GM18861 (cell line): ENCODE results near the gene LRMDA.

ENCODE experiments used
- ATAC-seq: cut with Tn5 transposase; IDR thresholded peaks from one replicate; pipeline ENCODE4 v1.9.1; 2021; ENCODE audit not compliant: unreplicated experiment

LRMDA gene

GRCh38 chr10:76548716-76549115 is 1117.3 kb downstream of the LRMDA start:
- ATAC-seq, result no peak

GRCh38 chr10:76549171-76549570 is 1117.7 kb downstream of the LRMDA start:
- ATAC-seq, result no peak

DNA sequence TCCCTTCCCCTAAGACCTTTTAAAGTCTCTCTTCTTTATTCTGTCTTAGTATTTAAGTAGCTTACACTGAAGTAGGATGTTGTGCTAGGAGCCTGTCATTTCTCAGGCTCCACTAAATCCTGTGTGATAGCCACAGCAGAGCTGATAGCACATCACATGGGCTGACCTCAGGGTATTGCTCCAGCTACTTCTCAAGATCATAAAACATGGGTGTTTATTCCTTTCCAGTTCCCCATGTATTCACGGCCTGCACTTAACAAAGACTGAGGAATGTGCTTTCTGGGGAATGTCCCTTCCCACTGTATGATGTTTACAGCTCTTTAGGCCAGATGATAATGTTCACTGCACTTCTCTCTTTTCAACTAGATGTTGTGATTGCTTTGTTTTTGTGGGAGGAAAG is 1119.4 kb downstream of the LRMDA start:
- ATAC-seq, result no peak

DNA sequence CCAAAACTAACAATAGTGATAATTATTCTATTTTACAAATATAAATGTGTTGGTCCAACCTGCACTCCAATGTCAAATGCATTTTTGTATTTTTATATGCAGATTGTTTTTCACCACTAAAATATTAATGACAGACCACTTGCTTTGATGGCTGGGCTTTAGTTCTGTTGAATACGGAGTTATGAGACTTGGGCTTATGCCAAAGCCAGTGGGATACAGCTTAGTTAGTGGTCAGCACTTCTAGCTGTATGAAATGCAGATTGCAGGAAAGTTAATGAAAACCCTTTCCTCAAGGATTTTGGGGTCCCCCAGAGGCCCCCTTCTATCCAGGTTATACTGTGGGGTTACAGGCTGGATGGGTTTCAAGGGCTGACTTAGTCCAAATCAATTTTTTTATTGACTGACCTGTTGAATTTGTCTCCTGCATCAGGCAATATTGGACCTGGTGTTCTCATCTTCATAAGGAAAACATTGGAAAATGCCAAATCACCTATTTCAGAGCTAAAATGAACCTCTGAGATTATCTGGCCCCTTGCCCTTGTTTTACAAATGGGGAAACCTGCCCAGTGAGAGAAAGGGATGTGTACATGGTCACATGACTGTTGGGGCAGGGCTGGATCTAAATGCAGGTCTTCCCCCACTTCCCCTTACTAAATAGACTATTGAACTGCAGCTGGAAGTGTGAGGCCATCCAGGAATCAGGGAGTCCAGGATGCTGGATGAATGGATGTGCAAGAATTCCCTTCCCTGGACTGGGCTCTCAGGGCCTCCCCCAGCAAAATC is 1120.9 kb downstream of the LRMDA start:
- ATAC-seq, result no peak

GRCh38 chr10:76553263-76554032 is 1122.0 kb downstream of the LRMDA start:
- ATAC-seq, result no peak

DNA sequence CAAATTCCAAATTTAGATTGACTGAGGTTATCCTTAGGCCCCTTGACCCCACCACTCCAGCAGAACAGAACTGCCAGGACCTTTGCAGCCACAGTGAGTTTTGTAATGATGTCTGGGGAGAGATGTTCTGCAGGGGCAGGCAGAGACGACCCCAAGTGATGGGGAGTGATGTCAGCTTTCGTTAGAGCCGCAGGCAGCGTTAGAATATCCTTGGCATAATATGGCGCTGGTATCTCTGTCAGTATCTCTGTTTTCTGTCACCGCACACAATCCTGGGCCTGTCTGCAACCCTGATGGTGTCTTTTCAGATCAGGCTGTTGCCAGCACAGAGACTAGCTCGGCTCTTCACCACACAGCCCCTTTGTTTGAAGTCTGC is 1122.6 kb downstream of the LRMDA start:
- no peak for ATAC-seq

GRCh38 chr10:76554478-76554877 is 1123.1 kb downstream of the LRMDA start:
- no peak for ATAC-seq

DNA sequence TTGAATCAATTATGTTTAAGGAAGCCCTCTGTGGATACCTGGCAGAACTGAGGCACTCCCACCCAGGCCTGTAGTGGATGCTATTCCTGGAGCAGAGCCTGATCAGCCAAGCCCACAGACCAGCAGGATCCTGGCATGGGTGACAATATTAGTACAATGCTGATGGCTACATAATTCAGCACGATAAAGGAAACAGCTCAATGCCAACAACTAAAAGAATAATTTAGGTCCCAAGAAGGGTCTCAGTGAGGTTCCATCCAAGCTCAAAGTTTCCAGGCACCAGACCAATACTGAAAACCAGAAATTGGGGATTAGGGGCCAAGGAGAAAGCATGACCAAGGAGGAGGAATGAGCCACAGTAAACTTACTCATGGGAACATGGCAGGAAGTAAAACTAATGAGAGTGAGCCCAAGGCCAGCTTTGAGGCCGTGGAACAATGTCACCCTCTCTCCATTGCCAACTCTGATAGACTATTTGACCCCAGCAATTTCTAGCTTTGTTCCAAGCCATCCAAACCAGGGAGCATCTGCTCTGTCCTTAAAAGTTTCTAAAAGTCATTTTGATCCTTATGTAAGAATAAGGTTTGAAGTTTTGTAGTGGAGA is 1123.7 kb downstream of the LRMDA start:
- no peak for ATAC-seq

DNA sequence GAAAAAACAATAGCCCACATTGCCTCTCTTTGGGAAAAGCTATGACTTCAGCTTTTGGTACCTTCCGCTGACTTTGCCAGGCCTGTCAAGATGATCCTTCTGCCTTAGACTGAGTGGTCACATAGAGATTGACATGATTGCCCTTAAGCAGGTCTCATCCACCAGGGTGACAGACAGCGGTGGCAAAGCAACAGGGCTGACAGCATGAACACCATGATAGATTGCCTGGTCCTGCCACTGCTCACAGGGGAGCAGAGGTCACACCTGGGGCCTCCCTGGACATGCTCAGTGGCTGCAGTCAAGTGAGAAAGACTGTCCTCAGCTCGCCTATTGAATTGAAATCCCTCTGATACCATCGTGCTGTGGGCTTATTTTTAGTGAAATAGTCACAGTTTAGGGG is 1125.9 kb downstream of the LRMDA start:
- ATAC-seq, result no peak

GRCh38 chr10:76558586-76558985 is 1127.2 kb downstream of the LRMDA start:
- no peak for ATAC-seq

- no peak for ATAC-seq
These were observed 1127.8 kb downstream of the LRMDA start for GRCh38 chr10:76558996-76559891.

DNA sequence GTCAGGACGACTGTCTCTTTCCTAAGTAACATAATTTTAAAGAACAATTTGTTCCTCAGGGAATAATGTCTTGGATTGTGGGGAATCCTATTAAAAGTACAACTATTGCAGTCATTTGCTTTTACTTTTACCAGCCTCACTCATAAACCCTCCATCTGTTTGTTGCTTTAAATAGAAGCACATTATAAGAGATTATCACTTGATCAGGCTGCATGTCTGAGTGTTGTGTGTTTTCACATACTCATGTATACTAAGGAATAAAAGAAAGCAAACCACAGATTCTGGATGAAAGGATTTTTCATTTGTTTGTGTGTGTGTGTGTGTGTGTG is 1128.4 kb downstream of the LRMDA start:
- no peak for ATAC-seq

DNA sequence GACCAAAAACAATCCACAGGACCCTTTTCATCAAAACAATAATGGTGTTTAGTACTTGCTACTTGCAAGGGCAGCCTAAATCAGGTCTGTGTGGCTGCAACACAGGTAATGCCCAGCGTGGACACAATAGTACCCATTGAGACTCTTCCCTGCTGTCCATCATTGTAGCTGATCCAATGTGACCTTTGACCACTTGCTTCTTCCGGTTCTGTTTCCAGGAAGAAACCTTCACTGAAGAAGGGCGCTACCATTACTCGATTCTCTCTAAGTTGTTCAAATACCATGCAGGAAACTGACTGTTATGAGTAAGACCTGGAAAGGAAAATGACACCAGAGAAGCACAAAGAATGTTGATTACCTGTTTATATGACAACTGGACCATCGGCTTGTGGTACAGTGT is 1128.9 kb downstream of the LRMDA start:
- ATAC-seq, result no peak

- no peak for ATAC-seq
These were observed 1131.9 kb downstream of the LRMDA start for GRCh38 chr10:76563286-76563685.

DNA sequence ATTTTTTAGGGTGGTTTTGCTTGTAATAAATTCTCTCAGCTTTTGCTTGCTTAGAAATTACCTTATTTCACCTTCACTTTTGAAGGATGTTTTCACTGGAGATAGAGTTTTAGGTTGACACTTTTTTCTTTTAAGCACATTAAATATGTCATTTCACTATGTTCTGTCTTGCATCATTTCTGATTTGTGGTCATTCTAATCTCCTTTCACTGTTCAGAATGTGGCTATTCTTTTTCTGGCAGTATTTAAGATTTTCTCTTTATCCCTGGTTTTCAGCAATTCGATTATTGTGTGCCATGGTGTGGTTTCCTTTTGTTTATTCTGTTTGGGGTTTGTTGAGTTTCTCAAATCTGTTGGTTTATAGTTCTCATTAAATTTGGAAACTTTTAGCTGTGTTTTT is 1140.6 kb downstream of the LRMDA start:
- no peak for ATAC-seq

DNA sequence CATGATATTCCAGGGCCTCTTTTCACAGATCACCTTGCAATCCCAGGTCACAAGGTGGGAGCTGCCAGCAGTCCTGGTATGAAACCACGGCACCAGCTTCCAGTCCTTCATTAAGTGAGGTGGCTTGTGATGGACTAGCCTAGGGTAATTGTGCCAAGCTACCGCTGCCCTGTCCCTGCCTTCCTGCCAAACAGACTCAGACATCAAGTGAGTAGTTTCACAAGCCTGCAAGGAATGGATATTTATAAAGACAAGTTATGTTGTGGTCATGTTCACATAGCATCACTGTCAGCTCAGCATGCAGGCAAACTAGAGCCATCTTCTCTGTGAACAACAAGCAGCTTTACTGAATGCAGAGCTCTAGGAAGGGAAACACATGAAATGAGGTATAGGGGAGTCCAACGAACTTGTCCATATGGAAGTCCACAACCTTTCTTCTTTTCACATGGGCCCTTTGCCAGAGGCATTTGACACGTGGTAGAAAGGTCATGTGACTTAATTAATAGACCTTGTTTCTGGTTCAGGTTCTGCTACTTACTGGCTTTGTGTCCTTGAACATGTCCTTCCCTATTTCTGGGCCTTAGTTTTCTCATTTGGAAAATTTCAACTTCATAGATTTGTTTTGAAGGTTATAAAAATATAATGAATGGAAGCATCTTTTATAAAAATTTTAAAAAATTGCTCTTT is 1145.0 kb downstream of the LRMDA start:
- no peak for ATAC-seq

- no peak for ATAC-seq
These were observed 1146.0 kb downstream of the LRMDA start for GRCh38 chr10:76577455-76577854.

GRCh38 chr10:76581506-76582256 is 1150.3 kb downstream of the LRMDA start:
- ATAC-seq, result no peak

DNA sequence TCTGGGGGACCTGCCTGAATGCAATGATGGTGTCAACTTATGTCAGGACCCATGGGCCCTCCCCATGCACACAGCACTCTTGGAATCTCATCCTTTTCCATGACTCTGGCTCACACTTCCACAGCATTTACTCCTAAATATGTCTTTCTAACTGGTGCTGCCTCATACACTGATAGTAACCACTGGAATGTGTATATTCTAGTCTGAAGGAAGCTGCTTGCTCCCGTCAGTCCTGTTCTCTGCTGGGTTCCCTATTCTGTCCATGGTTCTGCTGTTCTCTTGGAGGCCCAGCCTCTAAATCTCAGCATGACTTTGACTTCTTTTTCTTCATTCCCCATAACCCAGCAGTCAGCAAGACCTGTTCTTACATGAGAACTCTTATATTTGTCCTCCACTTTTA is 1151.1 kb downstream of the LRMDA start:
- ATAC-seq, result no peak

DNA sequence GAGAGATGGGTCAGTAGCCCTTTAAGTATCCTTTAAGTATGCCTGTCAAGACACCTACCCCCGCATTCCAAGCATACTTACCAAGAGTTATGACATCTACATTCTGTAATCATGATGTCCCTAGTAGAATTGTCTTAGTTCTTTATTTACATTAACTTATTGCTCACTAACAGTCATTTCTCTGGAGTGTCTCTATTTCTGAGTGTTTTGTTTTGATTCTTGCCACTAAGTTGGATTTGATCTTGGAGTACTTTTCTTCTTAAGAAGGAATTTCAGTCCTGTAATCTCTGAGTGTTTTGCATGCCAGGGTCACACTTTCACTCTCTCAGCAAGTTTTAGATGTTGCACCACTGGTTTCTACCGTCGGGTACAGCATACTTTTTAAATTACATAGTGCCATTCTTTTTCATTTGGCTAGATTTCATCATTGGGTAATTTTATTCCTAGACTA is 1152.3 kb downstream of the LRMDA start:
- ATAC-seq, result no peak
